ENCODE data around the gene DNAH7.

DNA sequence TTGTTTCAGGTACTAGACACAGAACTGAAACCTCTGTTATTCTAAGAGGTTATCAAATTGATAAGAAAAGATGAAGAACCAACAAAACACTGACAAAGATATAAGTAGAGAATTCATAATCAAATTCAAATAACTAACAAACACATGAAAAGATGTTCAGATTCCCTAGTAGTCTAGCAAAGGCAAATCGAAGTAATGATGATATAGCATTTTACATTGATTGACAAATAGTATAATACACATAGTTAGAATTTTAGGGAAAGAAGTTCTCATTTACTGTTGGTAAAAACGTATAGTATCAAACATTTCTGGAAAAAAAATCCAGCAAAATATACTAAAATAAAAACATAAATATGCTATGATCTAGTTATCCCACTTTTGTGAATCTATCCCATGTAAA is 50.6 kb downstream of the DNAH7 start:
- TF ChIP-seq POLR2A (IDR thresholded peaks at IDR 0.05): no peak
- no peak for TF ChIP-seq POLR2AphosphoS5 (IDR thresholded peaks at IDR 0.05)

Data from spleen (tissue), 3 donors.